HG03442 (cell line): Measurements from ENCODE around the gene OTUD1.
"Not testable (repeated sequence)": the region's sequence is repeated elsewhere in the genome, so short reads cannot be mapped to it uniquely, and the experiment has no call there.

Experiments used
- ATAC-seq: cut with Tn5 transposase; IDR thresholded peaks from one replicate; pipeline ENCODE4 v1.9.1; 2021; ENCODE audit warnings: mild to moderate bottlenecking, moderate library complexity; ENCODE audit not compliant: unreplicated experiment

OTUD1 gene

GRCh38 chr10:23438547-23439451, at the start of gene OTUD1:
Gene OTUD1 (plus strand): TSS chr10:23439075. CDS start chr10:23439458, 383 bp downstream.
- ATAC-seq: peak; percentile 80

- ATAC-seq: not testable (repeated sequence)
Observed at GRCh38 chr10:23390408-23390807, 48.5 kb upstream of the OTUD1 start.

GRCh38 chr10:23390809-23391208, 48.1 kb upstream of the OTUD1 start:
- no peak for ATAC-seq

- no peak for ATAC-seq
Observed at GRCh38 chr10:23391821-23392220, 47.1 kb upstream of the OTUD1 start.

- no peak for ATAC-seq
Observed at GRCh38 chr10:23395017-23395416, 43.9 kb upstream of the OTUD1 start.

GRCh38 chr10:23396695-23397094, 42.2 kb upstream of the OTUD1 start:
- ATAC-seq: no peak

- ATAC-seq: no peak
Observed at GRCh38 chr10:23399701-23400144, 39.2 kb upstream of the OTUD1 start.

GRCh38 chr10:23402856-23403255, 36.0 kb upstream of the OTUD1 start:
- ATAC-seq: no peak

GRCh38 chr10:23403278-23403677, 35.6 kb upstream of the OTUD1 start:
- no peak for ATAC-seq

GRCh38 chr10:23403719-23404118, 35.2 kb upstream of the OTUD1 start:
- ATAC-seq: no peak

GRCh38 chr10:23404461-23404980, 34.4 kb upstream of the OTUD1 start:
- ATAC-seq: no peak

GRCh38 chr10:23405540-23405939, 33.3 kb upstream of the OTUD1 start:
- ATAC-seq: no peak

GRCh38 chr10:23406409-23406808, 32.5 kb upstream of the OTUD1 start:
- ATAC-seq: no peak

- no peak for ATAC-seq
Observed at GRCh38 chr10:23408330-23408976, 30.4 kb upstream of the OTUD1 start.

- peak; percentile 41 for ATAC-seq
Observed at GRCh38 chr10:23412223-23412622, 26.7 kb upstream of the OTUD1 start.

GRCh38 chr10:23413629-23414089, 25.2 kb upstream of the OTUD1 start:
- ATAC-seq: peak; percentile 89

GRCh38 chr10:23414658-23415057, 24.2 kb upstream of the OTUD1 start:
- no peak for ATAC-seq

- no peak for ATAC-seq
Observed at GRCh38 chr10:23417254-23417653, 21.6 kb upstream of the OTUD1 start.

- ATAC-seq: no peak
Observed at GRCh38 chr10:23418051-23418681, 20.7 kb upstream of the OTUD1 start.

- no peak for ATAC-seq
Observed at GRCh38 chr10:23419201-23419600, 19.7 kb upstream of the OTUD1 start.

- no peak for ATAC-seq
Observed at GRCh38 chr10:23419655-23420329, 19.1 kb upstream of the OTUD1 start.
